ENCODE measurements around the gene VARS2. TPM values are rescaled to one million over a fixed set of nuclear protein-coding genes. Genes with fewer than 3 reads are reported as not detected.

Gene VARS2
- total and polyA plus RNA-seq, 2 donors (not counting 3 experiments of a cell fraction or from before 2014, with no cell fraction given) = 17.8 to 34.3 TPM

DNA sequence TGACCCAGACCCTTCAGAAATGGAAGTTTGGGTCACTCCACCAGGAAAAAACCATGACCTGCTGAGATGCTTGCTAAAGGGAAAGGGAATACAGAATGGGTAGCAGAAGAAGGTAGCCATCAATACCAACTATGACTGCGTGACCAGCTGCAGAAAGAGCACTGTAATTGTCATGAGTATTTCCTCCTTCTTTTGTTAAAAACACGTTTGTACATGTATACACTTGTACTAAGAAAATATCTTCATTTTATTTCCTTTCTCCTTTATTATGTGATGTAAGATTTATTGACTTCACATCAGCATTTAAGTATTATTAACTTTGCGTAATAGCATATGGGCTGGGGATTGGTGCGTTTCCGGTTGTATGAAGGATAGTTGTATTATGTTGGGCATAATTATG, 56.9 kb downstream of the VARS2 start:
- no peak for DNase-seq (ENCODE audit: low read depth, low spot score)
- peaks cover 2 to 7% of the 10 kb centered on the region in 2 experiments for H3K27me3 ChIP-seq (ENCODE audit: control insufficient read depth in 2 of 2, insufficient read depth in 2 of 2, low read length in 2 of 2)
- no peaks in the 10 kb centered on the region for H3K4me1 ChIP-seq (ENCODE audit: control insufficient read depth, extremely low read depth, insufficient read depth, low read length)
- H3K4me3 ChIP-seq (replicated peaks in 1 of 3; ENCODE audit: insufficient read depth in 1 of 3, low read depth in 1 of 3, low read length in 3 of 3) = no peak overlapping the region
- intact Hi-C loops (cut with micrococcal nuclease) (no loop called here), dilution Hi-C loops (cut with MboI; ENCODE audit: extremely low pct_ligation_motif_present, low sequenced_read_pairs) (no loop called here)
- no peaks in the 10 kb centered on the region for H3K36me3 ChIP-seq (ENCODE audit: control insufficient read depth in 2 of 2, extremely low read depth in 1 of 2, insufficient read depth in 2 of 2, low read length in 2 of 2)
- no peaks in the 10 kb centered on the region for H3K9me1 ChIP-seq (replicated peaks; ENCODE audit: control insufficient read depth, extremely low read depth, insufficient read depth, low read length)
- TF ChIP-seq GATA2 (IDR thresholded peaks at IDR 0.05; ENCODE audit: insufficient read depth, insufficient read length, low read depth, low read length) (no peak), POLR2A (IDR thresholded peaks at IDR 0.05; ENCODE audit: low read depth, low read length) (no peak), POLR2AphosphoS5 (IDR thresholded peaks at IDR 0.05; ENCODE audit: insufficient read depth, low read depth, low read length) (no peak), MYC (IDR thresholded peaks at IDR 0.05; ENCODE audit: low read depth, low read length) (no peak), FOS (IDR thresholded peaks at IDR 0.05; ENCODE audit: borderline replicate concordance, insufficient read depth, low read length) (no peak), EZH2 (IDR thresholded peaks at IDR 0.05; ENCODE audit: borderline replicate concordance, low read depth, low read length, severe bottlenecking) (no peak), CTCF (IDR thresholded peaks at IDR 0.05; ENCODE audit: extremely low read depth in 1 of 2, insufficient read depth in 1 of 2, low read depth in 1 of 2, low read length in 2 of 2) (no peak), MAX (IDR thresholded peaks at IDR 0.05; ENCODE audit: insufficient read depth, insufficient read length) (no peak), JUN (IDR thresholded peaks at IDR 0.05; ENCODE audit: borderline replicate concordance, insufficient read depth, insufficient read length, low read depth) (no peak)
- H3K79me2 ChIP-seq (ENCODE audit: control insufficient read depth, insufficient read depth, low read length) = no peaks in the 10 kb centered on the region
- H3K9ac ChIP-seq (replicated peaks; ENCODE audit: extremely low read depth, insufficient read depth, low read length) = no peak overlapping the region
- POLR2A ChIA-PET = no interaction called here
- no peaks in the 10 kb centered on the region for H3K9me3 ChIP-seq (replicated peaks; ENCODE audit: control insufficient read depth, insufficient read depth, low read length)
- H2AFZ ChIP-seq (ENCODE audit: low read depth, low read length) = no peak overlapping the region
- no peaks in the 10 kb centered on the region for H4K20me1 ChIP-seq (replicated peaks; ENCODE audit: control insufficient read depth, extremely low read depth, insufficient read depth, low read length)
- no TSS peak for BruUV-seq (replicated peaks)
- CTCF ChIA-PET = no interaction called here
- no peak overlapping the region for H3K4me2 ChIP-seq (ENCODE audit: insufficient read depth, low read length)
- no peak for FAIRE-seq
- H3K27ac ChIP-seq (ENCODE audit: insufficient read depth, low read depth, low read length) = no peak overlapping the region
